ENCODE measurements around the gene GSTA4. TPM values are rescaled to one million over a fixed set of nuclear protein-coding genes. Genes with fewer than 3 reads are reported as not detected.
"Not testable (repeated sequence)": the region's sequence is repeated elsewhere in the genome, so short reads cannot be mapped to it uniquely, and the experiment has no call there.

GSTA4 gene
- polyA plus RNA-seq (2012; ENCODE audit: insufficient read depth, insufficient read length, low read depth), result 36.3 TPM

DNA sequence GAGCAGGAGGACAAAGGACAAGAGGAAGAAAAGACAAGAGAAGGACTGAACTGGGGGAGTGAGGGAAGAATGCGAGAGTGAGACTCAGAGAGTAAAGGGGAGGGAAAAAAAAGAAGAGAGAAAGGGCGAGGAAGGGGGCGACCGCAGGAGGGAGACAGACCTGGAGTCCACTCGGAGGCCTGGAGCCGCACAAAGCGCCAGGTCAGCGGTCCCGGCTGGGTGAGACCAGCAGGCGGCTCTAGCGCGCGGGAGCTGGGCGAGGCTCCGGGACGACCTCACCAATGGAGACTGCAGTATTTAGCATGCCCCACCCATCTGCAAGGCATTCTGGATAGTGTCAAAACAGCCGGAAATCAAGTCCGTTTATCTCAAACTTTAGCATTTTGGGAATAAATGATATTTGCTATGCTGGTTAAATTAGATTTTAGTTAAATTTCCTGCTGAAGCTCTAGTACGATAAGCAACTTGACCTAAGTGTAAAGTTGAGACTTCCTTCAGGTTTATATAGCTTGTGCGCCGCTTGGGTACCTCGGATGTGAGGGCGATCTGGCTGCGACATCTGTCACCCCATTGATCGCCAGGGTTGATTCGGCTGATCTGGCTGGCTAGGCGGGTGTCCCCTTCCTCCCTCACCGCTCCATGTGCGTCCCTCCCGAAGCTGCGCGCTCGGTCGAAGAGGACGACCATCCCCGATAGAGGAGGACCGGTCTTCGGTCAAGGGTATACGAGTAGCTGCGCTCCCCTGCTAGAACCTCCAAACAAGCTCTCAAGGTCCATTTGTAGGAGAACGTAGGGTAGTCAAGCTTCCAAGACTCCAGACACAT lies at the start of gene GSTA4:
GSTA4 (minus strand) TSS at position 196 of the 824 bp plus-strand sequence. CDS start 1,041 bp downstream, outside the sequence.
- not testable (repeated sequence) for H3K27me3 ChIP-seq, H3K4me1 ChIP-seq
- H3K4me3 ChIP-seq (ENCODE audit: low read depth, low read length), result peak within 1 kb of the TSS; percentile 91

GRCh38 chr6:53044572-53044971 lies 49.5 kb upstream of the GSTA4 start:
- Histone ChIP-seq H3K36me3 (peaks cover 14% of the 10 kb centered on the region), H3K4me3 (ENCODE audit: low read depth, low read length) (no peak overlapping the region), H3K9me3 (no peaks in the 10 kb centered on the region), H3K4me1 (no peaks in the 10 kb centered on the region), H3K27me3 (no peaks in the 10 kb centered on the region)
- DNase-seq, result no peak
- TF ChIP-seq CTCF (IDR thresholded peaks at IDR 0.05; ENCODE audit: low read depth, low read length), result no peak

More for the DNA sequence above, at the start of gene GSTA4:
- not testable (repeated sequence) for H3K36me3 ChIP-seq, H3K9me3 ChIP-seq
- DNase-seq, result peak; percentile 98
- TF ChIP-seq CTCF (IDR thresholded peaks at IDR 0.05; ENCODE audit: low read depth, low read length), result peak; percentile 70

DNA sequence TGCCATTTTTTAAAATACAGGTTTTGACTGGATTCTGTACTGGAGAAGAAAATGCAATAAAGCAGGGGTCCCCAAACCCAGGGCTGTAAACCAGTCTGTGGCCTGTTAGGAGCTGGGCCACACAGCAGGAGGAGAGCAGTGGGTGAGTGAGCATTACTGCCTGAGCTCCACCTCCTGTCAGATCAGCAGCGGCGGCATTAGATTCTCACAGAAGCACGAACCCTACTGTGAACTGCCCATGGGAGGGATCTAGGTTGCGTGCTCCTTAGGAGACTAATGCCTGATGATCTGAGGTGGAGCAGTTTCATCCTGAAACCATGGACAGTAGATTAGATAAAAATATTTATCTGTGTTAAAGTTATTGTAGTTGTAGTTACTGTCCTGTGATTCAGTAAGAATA lies 49.0 kb upstream of the GSTA4 start:
- no peaks in the 10 kb centered on the region for H3K27me3 ChIP-seq
- no peaks in the 10 kb centered on the region for H3K4me1 ChIP-seq
- H3K4me3 ChIP-seq (ENCODE audit: low read depth, low read length), result no peak overlapping the region
- no peak for DNase-seq
- H3K36me3 ChIP-seq, result peaks cover 16% of the 10 kb centered on the region
- TF ChIP-seq CTCF (IDR thresholded peaks at IDR 0.05; ENCODE audit: low read depth, low read length), result no peak
- no peaks in the 10 kb centered on the region for H3K9me3 ChIP-seq

DNA sequence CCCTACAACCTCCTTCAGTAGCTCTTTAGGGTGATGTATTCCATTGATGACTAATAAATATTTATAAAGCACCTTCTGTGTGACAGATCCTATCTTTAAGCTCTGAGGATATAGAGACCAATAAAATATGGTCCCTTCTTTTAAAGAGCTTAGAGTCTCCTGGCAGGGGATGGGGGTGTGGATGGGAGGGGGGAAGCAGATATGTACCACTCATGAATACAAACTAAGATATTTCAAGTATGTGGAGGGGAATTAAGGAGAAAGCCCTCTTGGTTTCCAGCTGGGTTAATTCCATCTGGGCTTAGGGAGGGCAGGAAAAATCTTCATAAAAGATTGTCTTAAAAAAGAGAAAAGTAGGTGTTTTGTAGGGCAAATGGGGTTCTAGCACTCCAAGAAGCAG lies 48.5 kb upstream of the GSTA4 start:
- no peak for TF ChIP-seq CTCF (IDR thresholded peaks at IDR 0.05; ENCODE audit: low read depth, low read length)
- Histone ChIP-seq H3K4me3 (ENCODE audit: low read depth, low read length) (no peak overlapping the region), H3K27me3 (no peaks in the 10 kb centered on the region), H3K4me1 (no peaks in the 10 kb centered on the region), H3K9me3 (no peaks in the 10 kb centered on the region), H3K36me3 (peaks cover 16% of the 10 kb centered on the region)
- no peak for DNase-seq

DNA sequence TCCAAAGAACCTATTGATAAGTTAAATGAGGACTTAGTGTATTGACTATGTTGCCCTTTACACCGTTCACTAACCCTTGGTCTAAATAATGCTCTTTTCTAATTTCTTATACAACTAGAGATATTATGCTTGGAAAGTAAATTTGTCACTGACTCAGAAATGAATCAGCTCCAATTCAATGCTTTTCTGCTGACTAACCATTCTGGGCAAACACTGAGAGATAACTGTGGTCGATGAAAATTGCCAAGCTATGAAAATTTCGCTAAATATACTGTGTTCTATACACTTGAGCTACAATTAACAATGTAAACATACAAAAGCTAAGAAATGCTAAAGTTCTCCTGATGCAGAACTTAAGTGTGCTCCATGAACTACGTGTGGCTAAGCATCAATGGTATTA lies 47.0 kb upstream of the GSTA4 start:
- H3K4me3 ChIP-seq (ENCODE audit: low read depth, low read length), result no peak overlapping the region
- no peaks in the 10 kb centered on the region for H3K4me1 ChIP-seq

More for the DNA sequence above, 47.0 kb upstream of the GSTA4 start:
- DNase-seq, result no peak
- Histone ChIP-seq H3K27me3 (no peaks in the 10 kb centered on the region), H3K36me3 (peaks cover 16% of the 10 kb centered on the region), H3K9me3 (no peaks in the 10 kb centered on the region)
- TF ChIP-seq CTCF (IDR thresholded peaks at IDR 0.05; ENCODE audit: low read depth, low read length), result no peak
